Loucy (cell line): Measurements from ENCODE around the gene FADS2.

Experiments
- CTCF ChIP-seq: fragments of 200-600 bp; sonication (generic); conservative IDR thresholded peaks from 2 replicates; pipeline ENCODE4 v1.5.1; 2014; ENCODE audit warnings: mild to moderate bottlenecking, antibody characterized with exemption, low read length
- EZH2phosphoT487 ChIP-seq: fragments of 200-600 bp; IDR thresholded peaks from 2 replicates; pipeline ENCODE4 v1.6.1; 2018; ENCODE audit warnings: antibody characterized with exemption, mild to moderate bottlenecking, moderate library complexity, borderline replicate concordance

GRCh38 chr11:61881397-61881796, 53.3 kb downstream of the FADS2 start:
- TF ChIP-seq EZH2phosphoT487 = no peak
- no peak for TF ChIP-seq CTCF
